K562 (cell line): Measurements from ENCODE around the gene WDR55. TPM values are rescaled to one million over a fixed set of nuclear protein-coding genes. Genes with fewer than 3 reads are reported as not detected.
"Not testable (repeated sequence)": the region's sequence is repeated elsewhere in the genome, so short reads cannot be mapped to it uniquely, and the experiment has no call there.

Experiments
- ATAC-seq: fragments of 200-7000 bp; cut with Tn5 transposase; 3 replicates; pipeline ENCODE4 v1.9.1; 2020; ENCODE audit warnings: moderate library complexity
- BruUV-seq: library from RNA; stranded (reverse); fragments of 400-500 nt; replicated peaks from 2 replicates; lab custom pipeline; 2021; lab: Mats Ljungman, UMichigan
- CTCF ChIA-PET: fragments of 300-600 bp; formaldehyde crosslinking; extraction: SDS; loops from one replicate; lab custom pipeline; 2021; ENCODE audit warnings: low intra/inter-chr PET ratio; lab: Yijun Ruan, JAX
- POLR2A ChIA-PET: fragments of 300-600, 350-650 bp; sonication (Branson Sonifier 250); formaldehyde crosslinking; extraction: SDS; loops from one replicate; lab custom pipeline; 2021; ENCODE audit warnings: antibody characterized with exemption, inconsistent platforms; lab: Yijun Ruan, JAX
- DNase-seq, 4 experiments: peaks; one replicate each; pipeline versions ENCODE4 v3.0.0 to v3.0.0-alpha.2; 2011 to 2018; ENCODE audit warnings: low spot score in 3 of 4, mixed read lengths in 3 of 4; ENCODE audit errors: extremely low read depth in 1 of 4
- FAIRE-seq: peaks from 2 replicates; lab custom pipeline; 2011; peaks lifted over from hg19 to GRCh38; lab: Jason Lieb, UNC
- H2AFZ ChIP-seq: 2 replicates; pipeline ENCODE4 v1.6.0; 2011; ENCODE audit warnings: low read depth, low read length, control low read depth, inconsistent platforms
- H3K27ac ChIP-seq: fragments of 200-600 bp; 3 replicates; pipeline ENCODE4 v1.8.0; 2011; ENCODE audit warnings: low read depth, mild to moderate bottlenecking, control low read depth, inconsistent platforms, low read length, moderate library complexity, mixed read lengths; ENCODE audit errors: extremely low read depth
- H3K27me3 ChIP-seq, 2 experiments: fragments of 300-600 bp in 1 of 2; 2 replicates in 1 of 2; 3 replicates in 1 of 2; pipeline versions ENCODE4 v1.6.0 to v1.8.0; 2011; ENCODE audit warnings: inconsistent platforms in 2 of 2, low read length in 2 of 2, mild to moderate bottlenecking in 1 of 2, mixed read lengths in 1 of 2, moderate library complexity in 1 of 2; ENCODE audit not compliant: control insufficient read depth in 2 of 2, insufficient read depth in 2 of 2
- H3K36me3 ChIP-seq: fragments of 300-600 bp; 3 replicates; pipeline ENCODE4 v1.8.0; 2011; ENCODE audit warnings: mild to moderate bottlenecking, low read length, inconsistent platforms; ENCODE audit not compliant: control insufficient read depth, insufficient read depth
- H3K4me1 ChIP-seq, 2 experiments: fragments of 200-600 bp in 1 of 2; replicated peaks in 1 of 2; 2 replicates in 1 of 2; 3 replicates in 1 of 2; pipeline versions ENCODE4 v1.5.1 to v1.8.0; 2011; ENCODE audit warnings: inconsistent platforms in 2 of 2, low read length in 2 of 2, mild to moderate bottlenecking in 1 of 2, mixed read lengths in 1 of 2, moderate library complexity in 1 of 2; ENCODE audit not compliant: control insufficient read depth in 2 of 2, insufficient read depth in 2 of 2
- H3K4me2 ChIP-seq: 2 replicates; pipeline ENCODE4 v1.6.1; 2011; ENCODE audit warnings: low read length, control low read depth, inconsistent platforms, mixed read lengths; ENCODE audit not compliant: insufficient read depth
- H3K4me3 ChIP-seq: fragments of 200-600 bp; sonication (generic), shearing (Covaris generic); 2 replicates; pipeline ENCODE4 v1.5.1; 2016; ENCODE audit warnings: control low read depth, inconsistent platforms
- H3K79me2 ChIP-seq: fragments of 200-600 bp; 3 replicates; pipeline ENCODE4 v1.8.0; 2011; ENCODE audit warnings: low read length, inconsistent platforms; ENCODE audit not compliant: control insufficient read depth, insufficient read depth
- H3K9ac ChIP-seq, 2 experiments: 2 replicates each; pipeline versions ENCODE4 v1.6.0 to v1.6.1; 2011; ENCODE audit warnings: low read depth in 2 of 2, low read length in 2 of 2, control low read depth in 1 of 2, inconsistent platforms in 1 of 2, mild to moderate bottlenecking in 1 of 2, mixed read lengths in 1 of 2; ENCODE audit not compliant: insufficient read depth in 1 of 2
- H3K9me1 ChIP-seq: one replicate; pipeline ENCODE4 v1.6.0; 2011; ENCODE audit warnings: inconsistent platforms, mild to moderate bottlenecking, low read length, moderate library complexity; ENCODE audit not compliant: control insufficient read depth, insufficient read depth
- H3K9me3 ChIP-seq: replicated peaks from 2 replicates; pipeline ENCODE4 v1.5.1; 2011; ENCODE audit warnings: low read depth, low read length, inconsistent platforms; ENCODE audit not compliant: control insufficient read depth, insufficient read depth
- H4K20me1 ChIP-seq: replicated peaks from 2 replicates; pipeline ENCODE4 v1.6.1; 2011; ENCODE audit warnings: low read length, inconsistent platforms, mixed read lengths; ENCODE audit not compliant: control insufficient read depth, insufficient read depth
- ARID1B ChIP-seq: fragments of 450-650 bp; IDR thresholded peaks from 2 replicates; pipeline ENCODE4 v1.6.1; 2016; ENCODE audit warnings: antibody characterized with exemption, mild to moderate bottlenecking, inconsistent platforms
- CBFA2T3 ChIP-seq: fragments of 450-650 bp; IDR thresholded peaks from 2 replicates; pipeline ENCODE4 v1.6.1; 2017
- DPF2 ChIP-seq: fragments of 450-650 bp; IDR thresholded peaks from 2 replicates; pipeline ENCODE4 v1.6.1; 2016
- SMAD4 ChIP-seq: fragments of 250-450 bp; sonication (Bioruptor Pico); conservative IDR thresholded peaks from 2 replicates; pipeline ENCODE4 v1.8.0; 2021; ENCODE audit warnings: inconsistent platforms, mild to moderate bottlenecking, moderate library complexity
- SOX6 ChIP-seq: fragments of 450-650 bp; IDR thresholded peaks from 2 replicates; pipeline ENCODE4 v1.6.1; 2014; ENCODE audit warnings: mild to moderate bottlenecking
- TCF3 ChIP-seq: sonication (generic); formaldehyde crosslinking; IDR thresholded peaks from 2 replicates; pipeline ENCODE4 v1.4.0; 2020; ENCODE audit warnings: mild to moderate bottlenecking, missing genetic modification reagents
- ZNF639 ChIP-seq, 2 experiments: fragments of 200-800 bp in 1 of 2; sonication (Bioruptor generic) in 1 of 2; sonication (generic) in 1 of 2; formaldehyde crosslinking in 1 of 2; IDR thresholded peaks in 1 of 2; conservative IDR thresholded peaks in 1 of 2; 2 replicates each; pipeline versions ENCODE4 v1.5.0 to v1.6.1; 2016 to 2020; ENCODE audit warnings: missing compliant biosample characterization in 1 of 2, missing genetic modification characterization in 1 of 2, missing genetic modification reagents in 1 of 2
- WGBS: fragments of 100-300 bp; shearing (Covaris generic); methylation state at CpG from one replicate; pipeline ENCODE4 v1.1.6; 2016; ENCODE audit warnings: low coverage, mixed read lengths; ENCODE audit not compliant: insufficient coverage; ENCODE audit errors: missing lambda C conversion rate; 5-methylcytosine and 5-hydroxymethylcytosine counted together
- in situ Hi-C: fragments of 300-500 bp; cut with MboI; formaldehyde crosslinking; loops from 4 replicates; pipeline ENCODE4 v1.15.0; 2018; ENCODE audit warnings: inconsistent platforms, mixed read lengths
- intact Hi-C: fragments of 100-400 bp; cut with micrococcal nuclease; formaldehyde crosslinking; loops from 2 replicates; pipeline ENCODE4 v1.14.2; 2022
- polyA plus RNA-seq, 8 experiments: library from polyadenylated mRNA; depleted of rRNA in 4 of 8; stranded (reverse) in 5 of 8; unstranded in 3 of 8; fragments of >200 nt; fragmentation: Nextera tagmentation in 2 of 8; fragmentation: Illumina TruSeq in 1 of 8; extraction: Ambion mirVana in 2 of 8; extraction: Trizol in 1 of 8; gene quantifications; 2 replicates each; pipeline versions ENCODE4 v1.2.1 to v1.2.3, GENCODE V29; 2011 to 2014; ENCODE audit warnings: inconsistent platforms in 1 of 8, missing spikeins in 1 of 8
- total RNA-seq, 7 experiments: library from RNA; depleted of rRNA in 6 of 7; stranded (reverse); fragments of >200 nt in 6 of 7; fragmentation: Illumina TruSeq in 2 of 7; extraction: Trizol in 2 of 7; gene quantifications; 2 replicates each; pipeline versions ENCODE4 v1.2.1 to v1.2.3, GENCODE V29; 2011 to 2021; ENCODE audit warnings: low replicate concordance in 1 of 7
- TF ChIP-seq, protein P1 (sequence below), 2 experiments: IDR thresholded peaks in 1 of 2; conservative IDR thresholded peaks in 1 of 2; 2 replicates each; pipeline ENCODE4 v1.6.1; 2016; ENCODE audit warnings: low read depth in 2 of 2, mild to moderate bottlenecking in 1 of 2, missing compliant biosample characterization in 1 of 2, missing genetic modification characterization in 1 of 2, moderate library complexity in 1 of 2

The WDR55 gene
- total and polyA plus RNA-seq, 9 of the 15 experiments (the other 6 are each of a cell fraction or from before 2014, with no cell fraction given), result 5.2 to 45.0 (median 29.3) TPM

DNA sequence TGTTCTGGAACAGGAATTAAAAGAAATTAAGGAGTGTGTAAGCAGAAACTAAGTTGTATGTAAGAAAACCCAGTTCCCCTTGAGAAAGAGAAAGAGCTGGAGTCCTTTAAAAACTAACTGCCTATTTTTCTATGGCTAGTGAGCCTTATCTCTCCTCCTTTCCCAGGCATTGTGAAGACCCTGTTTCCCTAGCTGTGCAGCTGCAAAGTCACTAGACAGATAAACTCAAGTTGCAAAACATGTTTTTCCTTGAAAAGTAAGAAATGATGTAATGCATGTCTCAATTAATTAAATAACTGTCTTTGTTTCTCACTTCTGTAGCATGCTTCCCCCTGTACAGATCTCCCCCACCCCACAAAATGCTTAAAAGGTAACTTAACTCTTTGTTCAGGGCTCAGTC lies 41.6 kb upstream of the WDR55 start (continued):
- TF ChIP-seq, protein P1, sequence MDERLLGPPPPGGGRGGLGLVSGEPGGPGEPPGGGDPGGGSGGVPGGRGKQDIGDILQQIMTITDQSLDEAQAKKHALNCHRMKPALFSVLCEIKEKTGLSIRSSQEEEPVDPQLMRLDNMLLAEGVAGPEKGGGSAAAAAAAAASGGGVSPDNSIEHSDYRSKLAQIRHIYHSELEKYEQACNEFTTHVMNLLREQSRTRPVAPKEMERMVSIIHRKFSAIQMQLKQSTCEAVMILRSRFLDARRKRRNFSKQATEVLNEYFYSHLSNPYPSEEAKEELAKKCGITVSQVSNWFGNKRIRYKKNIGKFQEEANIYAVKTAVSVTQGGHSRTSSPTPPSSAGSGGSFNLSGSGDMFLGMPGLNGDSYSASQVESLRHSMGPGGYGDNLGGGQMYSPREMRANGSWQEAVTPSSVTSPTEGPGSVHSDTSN (CRISPR knock-in tag; IDR thresholded peaks at IDR 0.05; ENCODE audit: low read depth), result not testable (repeated sequence)
- TF ChIP-seq, protein P1 (tag; conservative IDR thresholded peaks at IDR 0.05; ENCODE audit: low read depth), result peak; percentile 31; the same call in 1 of the 2 replicates
- TF ChIP-seq ARID1B (peak; percentile 83), SOX6 (peak; percentile 63), CBFA2T3 (peak; percentile 69), SMAD4 (peak; percentile 54), ZNF639 (CRISPR knock-in tag; conservative IDR thresholded peaks at IDR 0.05 in 1 of 2, IDR thresholded peaks at IDR 0.05 in 1 of 2) (0 out of 4 replicates have a peak, but pooled peaks of 1 of the 2 experiments have one; percentile 17), DPF2 (peak; percentile 58; the same call in 1 of the 2 replicates), TCF3 (peak; percentile 83)
- TF ChIP-seq, all 486 proteins: peak for 26; not testable (repeated sequence) for 460

DNA sequence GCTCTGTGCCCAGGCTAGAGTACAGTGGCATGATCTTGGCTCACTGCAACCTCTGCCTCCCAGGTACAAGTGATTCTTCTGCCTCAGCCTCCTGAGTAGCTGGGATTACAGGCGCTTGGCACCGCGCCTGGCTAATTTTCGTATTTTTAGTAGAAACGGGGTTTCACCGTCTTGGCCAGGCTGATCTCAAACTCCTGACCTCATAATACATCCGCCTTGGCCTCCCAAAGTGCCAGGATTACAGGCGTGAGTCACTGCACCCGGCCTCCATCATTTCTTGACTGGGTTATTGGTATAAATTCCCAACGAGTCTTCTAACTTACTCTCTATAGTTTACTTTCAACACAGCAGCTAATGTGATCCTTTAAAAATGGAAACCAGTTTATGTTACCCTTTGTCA lies 39.8 kb upstream of the WDR55 start:
- H3K9me1 ChIP-seq, H3K9ac ChIP-seq, H3K27me3 ChIP-seq, ATAC-seq, H3K36me3 ChIP-seq, H4K20me1 ChIP-seq, H3K4me1 ChIP-seq, H3K9me3 ChIP-seq, H3K4me2 ChIP-seq, H3K4me3 ChIP-seq, H3K27ac ChIP-seq, BruUV-seq, H3K79me2 ChIP-seq, FAIRE-seq, CTCF ChIA-PET, in situ Hi-C loops, intact Hi-C loops, DNase-seq: not testable (repeated sequence)
- 58% methylated on average over 10 of the region's 10 CpGs for WGBS
- POLR2A ChIA-PET, result interaction anchor here (0.6 kb wide), 2 partner anchors 55 to 1118 kb away, joined by 3 read pairs; no protein-coding TSS in a partner anchor
- H2AFZ ChIP-seq, result peak overlapping the region; percentile 71
